Measurements from ENCODE around the gene C4A.
"Not testable (repeated sequence)": the region's sequence is repeated elsewhere in the genome, so short reads cannot be mapped to it uniquely, and the experiment has no call there.

The C4A gene

GRCh38 chr6:32037136-32037535 is 55.3 kb downstream of the C4A start:
- DNase-seq: not testable (repeated sequence)

GRCh38 chr6:32037598-32038524 is 56.0 kb downstream of the C4A start, which contains the start of gene CYP21A2:
Gene CYP21A2, plus strand, starts transcription at chr6:32038415. Its CDS starts 8 bp downstream, at chr6:32038423.
- not testable (repeated sequence) for DNase-seq

GRCh38 chr6:32038878-32039277 is 57.0 kb downstream of the C4A start:
- not testable (repeated sequence) for DNase-seq

- DNase-seq: not testable (repeated sequence)
Observed at GRCh38 chr6:32039321-32040274, 57.7 kb downstream of the C4A start.

- DNase-seq: not testable (repeated sequence)
Observed at GRCh38 chr6:32040299-32041049, 58.6 kb downstream of the C4A start.

GRCh38 chr6:32041050-32041321 is 59.1 kb downstream of the C4A start:
- not testable (repeated sequence) for DNase-seq

- not testable (repeated sequence) for DNase-seq
Observed at GRCh38 chr6:32041385-32041784, 59.5 kb downstream of the C4A start.

- DNase-seq: not testable (repeated sequence)
Observed at GRCh38 chr6:32042276-32042675, 60.4 kb downstream of the C4A start.

GRCh38 chr6:32043589-32044380 is 61.9 kb downstream of the C4A start:
- DNase-seq: not testable (repeated sequence)

GRCh38 chr6:32044916-32045315 is 63.1 kb downstream of the C4A start:
- DNase-seq: not testable (repeated sequence)

GRCh38 chr6:32045811-32046449 is 64.1 kb downstream of the C4A start:
- no peak for DNase-seq

GRCh38 chr6:32046450-32047083 is 64.7 kb downstream of the C4A start:
- no peak for DNase-seq

GRCh38 chr6:32047084-32047478 is 65.2 kb downstream of the C4A start:
- no peak for DNase-seq

- DNase-seq: no peak
Observed at GRCh38 chr6:32047539-32047854, 65.6 kb downstream of the C4A start.

- peak; percentile 51 to 54 for DNase-seq
Observed at GRCh38 chr6:32047855-32048766, 66.3 kb downstream of the C4A start.

GRCh38 chr6:32049149-32049548 is 67.3 kb downstream of the C4A start:
- not testable (repeated sequence) for DNase-seq

GRCh38 chr6:32049736-32050135 is 67.9 kb downstream of the C4A start:
- not testable (repeated sequence) for DNase-seq

- no peak for DNase-seq
Observed at GRCh38 chr6:32050562-32050961, 68.7 kb downstream of the C4A start.
